Measurements from ENCODE around the gene RAB12. TPM values are rescaled to one million over a fixed set of nuclear protein-coding genes. Genes with fewer than 3 reads are reported as not detected.

Gene RAB12
- total and polyA plus RNA-seq, 2 donors from 2014 or later = 37.7 to 46.7 TPM

DNA sequence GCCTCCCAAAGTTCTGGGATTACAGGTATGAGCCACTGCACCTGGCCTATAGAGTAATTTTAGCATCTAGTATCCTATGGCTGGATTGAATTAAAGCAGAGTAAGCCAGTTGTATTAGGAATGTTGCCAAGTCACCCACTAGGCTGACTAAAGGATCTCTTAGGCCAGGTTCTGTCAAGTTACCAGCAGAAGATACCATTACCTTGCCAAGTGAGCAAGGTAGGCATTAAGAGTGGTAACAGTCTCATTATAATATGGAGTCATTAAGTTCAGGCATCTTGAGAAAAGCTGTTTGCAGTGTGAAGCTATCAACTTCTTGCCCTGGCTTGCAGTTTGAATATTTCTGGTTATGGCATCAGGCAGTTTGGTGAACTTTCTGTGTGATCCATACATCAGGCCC, 59.1 kb downstream of the RAB12 start:
- intact Hi-C loops (cut with DNase I) = no loop called here
- Histone ChIP-seq H3K27ac (ENCODE audit: low read depth in 2 of 2, low read length in 2 of 2) (no peak overlapping the region), H3K27me3 (ENCODE audit: control insufficient read depth, insufficient read depth, low read length) (no peaks in the 10 kb centered on the region), H3K4me1 (ENCODE audit: control insufficient read depth in 2 of 3, insufficient read depth in 2 of 3, low read depth in 1 of 3, low read length in 3 of 3) (no peaks in the 10 kb centered on the region), H3K9ac (ENCODE audit: low read length in 3 of 3) (no peak overlapping the region), H3K9me3 (ENCODE audit: control insufficient read depth in 2 of 3, insufficient read depth in 1 of 3, low read length in 3 of 3) (no peaks in the 10 kb centered on the region), H3K4me3 (ENCODE audit: low read length in 3 of 3) (no peak overlapping the region), H3K36me3 (ENCODE audit: control insufficient read depth in 2 of 3, insufficient read depth in 3 of 3, low read length in 3 of 3) (no peaks in the 10 kb centered on the region)
- TF ChIP-seq, protein P1, sequence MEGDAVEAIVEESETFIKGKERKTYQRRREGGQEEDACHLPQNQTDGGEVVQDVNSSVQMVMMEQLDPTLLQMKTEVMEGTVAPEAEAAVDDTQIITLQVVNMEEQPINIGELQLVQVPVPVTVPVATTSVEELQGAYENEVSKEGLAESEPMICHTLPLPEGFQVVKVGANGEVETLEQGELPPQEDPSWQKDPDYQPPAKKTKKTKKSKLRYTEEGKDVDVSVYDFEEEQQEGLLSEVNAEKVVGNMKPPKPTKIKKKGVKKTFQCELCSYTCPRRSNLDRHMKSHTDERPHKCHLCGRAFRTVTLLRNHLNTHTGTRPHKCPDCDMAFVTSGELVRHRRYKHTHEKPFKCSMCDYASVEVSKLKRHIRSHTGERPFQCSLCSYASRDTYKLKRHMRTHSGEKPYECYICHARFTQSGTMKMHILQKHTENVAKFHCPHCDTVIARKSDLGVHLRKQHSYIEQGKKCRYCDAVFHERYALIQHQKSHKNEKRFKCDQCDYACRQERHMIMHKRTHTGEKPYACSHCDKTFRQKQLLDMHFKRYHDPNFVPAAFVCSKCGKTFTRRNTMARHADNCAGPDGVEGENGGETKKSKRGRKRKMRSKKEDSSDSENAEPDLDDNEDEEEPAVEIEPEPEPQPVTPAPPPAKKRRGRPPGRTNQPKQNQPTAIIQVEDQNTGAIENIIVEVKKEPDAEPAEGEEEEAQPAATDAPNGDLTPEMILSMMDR (IDR thresholded peaks at IDR 0.05; ENCODE audit: borderline replicate concordance, extremely low read depth, insufficient read depth) = no peak
- DNase-seq (no peak), FAIRE-seq (no peak)

DNA sequence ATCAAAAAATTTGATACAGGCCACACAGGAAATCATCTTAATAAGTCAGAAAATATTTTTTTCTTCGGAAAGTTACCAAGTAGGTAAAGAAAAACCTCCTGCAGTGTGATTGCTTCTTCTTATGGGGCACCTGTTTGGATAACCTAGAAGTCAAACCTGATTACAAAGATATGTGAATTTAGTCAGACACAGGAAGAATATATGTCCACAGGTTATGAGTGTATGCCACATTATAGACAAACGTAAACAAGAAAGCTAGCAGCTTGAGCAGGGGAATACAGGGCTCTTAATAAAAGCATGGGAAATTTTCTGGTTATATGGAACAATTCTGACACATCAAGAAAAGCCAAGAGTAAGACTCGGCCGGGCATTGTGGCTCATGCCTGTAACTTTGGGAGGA, 60.3 kb downstream of the RAB12 start:
- no peak for DNase-seq
- Histone ChIP-seq H3K9ac (ENCODE audit: low read length in 3 of 3) (no peak overlapping the region), H3K27ac (ENCODE audit: low read depth in 2 of 2, low read length in 2 of 2) (no peak overlapping the region), H3K9me3 (ENCODE audit: control insufficient read depth in 2 of 3, insufficient read depth in 1 of 3, low read length in 3 of 3) (no peaks in the 10 kb centered on the region), H3K27me3 (ENCODE audit: control insufficient read depth, insufficient read depth, low read length) (no peaks in the 10 kb centered on the region), H3K4me3 (ENCODE audit: low read length in 3 of 3) (no peak overlapping the region), H3K4me1 (ENCODE audit: control insufficient read depth in 2 of 3, insufficient read depth in 2 of 3, low read depth in 1 of 3, low read length in 3 of 3) (no peaks in the 10 kb centered on the region), H3K36me3 (ENCODE audit: control insufficient read depth in 2 of 3, insufficient read depth in 3 of 3, low read length in 3 of 3) (no peaks in the 10 kb centered on the region)
- TF ChIP-seq, protein P1 (IDR thresholded peaks at IDR 0.05; ENCODE audit: borderline replicate concordance, extremely low read depth, insufficient read depth) = no peak
- FAIRE-seq = no peak
- intact Hi-C loops (cut with DNase I) = no loop called here

DNA sequence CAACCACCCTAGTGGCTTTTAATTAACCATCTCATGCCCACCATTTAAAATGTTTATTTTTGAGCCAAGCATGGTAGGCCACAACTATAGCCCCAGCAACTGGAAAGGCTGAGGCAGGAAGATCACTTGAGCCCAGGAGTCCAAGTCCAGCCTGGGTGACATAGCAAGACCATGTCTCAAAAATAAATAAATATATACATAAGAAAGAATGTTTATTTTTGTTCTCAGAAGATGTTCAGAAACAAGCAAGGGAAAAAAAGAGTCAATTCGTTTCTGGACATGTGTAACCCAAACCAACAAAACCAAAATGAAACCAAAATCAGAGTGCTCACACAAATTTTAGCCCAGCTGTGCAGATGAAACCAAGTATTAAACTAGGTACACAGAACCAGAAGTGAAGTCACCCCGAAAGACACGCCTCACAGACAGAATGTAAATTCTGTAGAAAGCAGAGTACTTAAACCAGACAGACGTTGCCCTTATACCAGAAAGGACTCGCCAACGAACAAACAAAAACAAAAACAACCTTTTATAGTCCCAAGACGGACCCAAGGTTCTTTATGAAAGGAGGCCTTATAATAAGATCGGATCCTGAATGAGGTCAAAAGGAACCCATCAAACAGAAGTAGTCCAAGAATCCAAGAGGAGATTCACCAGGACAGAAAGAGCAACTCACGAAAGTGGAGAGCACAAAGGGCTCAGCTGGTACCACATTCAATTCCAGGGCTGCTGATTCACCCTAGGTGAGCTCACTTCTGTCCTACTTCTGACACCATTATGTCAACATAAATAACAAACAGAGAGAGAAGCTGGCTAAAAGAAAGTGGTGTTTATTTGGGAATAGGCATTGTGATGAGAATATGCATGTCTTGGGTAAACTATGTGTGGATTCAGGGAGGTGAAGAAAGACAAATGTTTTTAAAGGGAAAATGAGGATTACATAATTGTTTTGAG, 64.3 kb downstream of the RAB12 start:
- Histone ChIP-seq H3K27ac (ENCODE audit: low read depth in 2 of 2, low read length in 2 of 2) (no peak overlapping the region), H3K4me1 (ENCODE audit: control insufficient read depth in 2 of 3, insufficient read depth in 2 of 3, low read depth in 1 of 3, low read length in 3 of 3) (no peaks in the 10 kb centered on the region), H3K4me3 (ENCODE audit: low read length in 3 of 3) (no peak overlapping the region), H3K36me3 (ENCODE audit: control insufficient read depth in 2 of 3, insufficient read depth in 3 of 3, low read length in 3 of 3) (no peaks in the 10 kb centered on the region), H3K9ac (ENCODE audit: low read length in 3 of 3) (no peak overlapping the region), H3K9me3 (ENCODE audit: control insufficient read depth in 2 of 3, insufficient read depth in 1 of 3, low read length in 3 of 3) (no peaks in the 10 kb centered on the region), H3K27me3 (ENCODE audit: control insufficient read depth, insufficient read depth, low read length) (no peaks in the 10 kb centered on the region)
- FAIRE-seq = no peak
- DNase-seq = no peak
- intact Hi-C loops (cut with DNase I) = no loop called here
- TF ChIP-seq, protein P1 (IDR thresholded peaks at IDR 0.05; ENCODE audit: borderline replicate concordance, extremely low read depth, insufficient read depth) = no peak
